Uterus (tissue), 4 donors: ENCODE measurements around the gene RPS6KA2. TPM values are rescaled to one million over a fixed set of nuclear protein-coding genes. Genes with fewer than 3 reads are reported as not detected.

Source experiments
- DNase-seq, 2 donors: peaks; one replicate each; pipeline ENCODE4 v3.0.0-alpha.2; 2019 to 2020
- H3K27ac ChIP-seq, 2 donors: fragments of 200-600 bp; sonication (generic); 1 replicate in 1 of 2; 2 replicates in 1 of 2; pipeline ENCODE4 v1.5.1; 2016 to 2018
- H3K27me3 ChIP-seq, 2 donors: fragments of 200-600 bp; sonication (generic); one replicate each; pipeline ENCODE4 v1.5.1; 2018 to 2019; ENCODE audit warnings: control low read depth in 1 of 2
- H3K36me3 ChIP-seq, 2 donors: fragments of 200-600 bp; sonication (generic); one replicate each; pipeline ENCODE4 v1.5.1; 2019; ENCODE audit warnings: control low read depth in 1 of 2
- H3K4me1 ChIP-seq, 2 donors: fragments of 200-600 bp; sonication (generic); one replicate each; pipeline ENCODE4 v1.5.1; 2018 to 2019; ENCODE audit warnings: control low read depth in 1 of 2
- H3K4me3 ChIP-seq, 2 donors: fragments of 200-600 bp; sonication (generic); 1 replicate in 1 of 2; 2 replicates in 1 of 2; pipeline ENCODE4 v1.5.1; 2018 to 2019; ENCODE audit warnings: mild to moderate bottlenecking in 1 of 2
- H3K9me3 ChIP-seq, 2 donors: fragments of 200-600 bp; sonication (generic); one replicate each; pipeline ENCODE4 v1.5.1; 2019; ENCODE audit warnings: control low read depth in 1 of 2
- CTCF ChIP-seq, 4 experiments: fragments of 200-600 bp in 2 of 4; fragments of 450-650 bp in 2 of 4; sonication (generic) in 2 of 4; IDR thresholded peaks; one replicate each; pipeline ENCODE4 v1.5.1; 2016 to 2019; ENCODE audit warnings: antibody characterized with exemption in 4 of 4, mild to moderate bottlenecking in 2 of 4, moderate library complexity in 1 of 4
- POLR2A ChIP-seq, 2 donors: fragments of 450-650 bp; IDR thresholded peaks; one replicate each; pipeline ENCODE4 v1.6.1; 2016; ENCODE audit warnings: antibody characterized with exemption in 2 of 2, mild to moderate bottlenecking in 1 of 2, moderate library complexity in 1 of 2
- intact Hi-C: fragments of 100-400 bp; cut with DNase I; formaldehyde crosslinking; loops from one replicate; pipeline ENCODE4 v1.15.1; 2023; ENCODE audit warnings: low total_unique reads
- total RNA-seq, 4 donors: library from RNA; depleted of rRNA in 3 of 4; stranded (reverse); fragments of >200 nt in 3 of 4; gene quantifications; one replicate each; pipeline versions ENCODE4 v1.1.0 to v1.2.4, GENCODE V29; 2014 to 2023
- donor health status: DM: yes; HTN: yes; CAD: no.

RPS6KA2 gene
- total RNA-seq, 4 donors from 2014 or later = 34.0 to 78.4 (median 55.8) TPM

- no peak for DNase-seq
- Histone ChIP-seq H3K9me3 (no peaks in the 10 kb centered on the region), H3K36me3 (no peaks in the 10 kb centered on the region), H3K4me1 (no peaks in the 10 kb centered on the region), H3K4me3 (no peak overlapping the region), H3K27ac (no peak overlapping the region), H3K27me3 (no peaks in the 10 kb centered on the region)
- TF ChIP-seq POLR2A (IDR thresholded peaks at IDR 0.05) (no peak), CTCF (IDR thresholded peaks at IDR 0.05) (no peak)
- intact Hi-C loops = no loop called here
Measured at GRCh38 chr6:166499350-166500163, 127.5 kb downstream of the RPS6KA2 start.

GRCh38 chr6:166498661-166499349 is 128.2 kb downstream of the RPS6KA2 start:
- no peaks in the 10 kb centered on the region for H3K4me1 ChIP-seq
- H3K27ac ChIP-seq = no peak overlapping the region
- intact Hi-C loops = no loop called here
- H3K9me3 ChIP-seq = no peaks in the 10 kb centered on the region
- no peak for DNase-seq
- no peaks in the 10 kb centered on the region for H3K27me3 ChIP-seq
- H3K36me3 ChIP-seq = no peaks in the 10 kb centered on the region
- H3K4me3 ChIP-seq = no peak overlapping the region
- TF ChIP-seq CTCF (IDR thresholded peaks at IDR 0.05) (no peak), POLR2A (IDR thresholded peaks at IDR 0.05) (no peak)

GRCh38 chr6:166498228-166498627 is 128.8 kb downstream of the RPS6KA2 start:
- intact Hi-C loops = no loop called here
- Histone ChIP-seq H3K27ac (no peak overlapping the region), H3K4me3 (no peak overlapping the region)

DNA sequence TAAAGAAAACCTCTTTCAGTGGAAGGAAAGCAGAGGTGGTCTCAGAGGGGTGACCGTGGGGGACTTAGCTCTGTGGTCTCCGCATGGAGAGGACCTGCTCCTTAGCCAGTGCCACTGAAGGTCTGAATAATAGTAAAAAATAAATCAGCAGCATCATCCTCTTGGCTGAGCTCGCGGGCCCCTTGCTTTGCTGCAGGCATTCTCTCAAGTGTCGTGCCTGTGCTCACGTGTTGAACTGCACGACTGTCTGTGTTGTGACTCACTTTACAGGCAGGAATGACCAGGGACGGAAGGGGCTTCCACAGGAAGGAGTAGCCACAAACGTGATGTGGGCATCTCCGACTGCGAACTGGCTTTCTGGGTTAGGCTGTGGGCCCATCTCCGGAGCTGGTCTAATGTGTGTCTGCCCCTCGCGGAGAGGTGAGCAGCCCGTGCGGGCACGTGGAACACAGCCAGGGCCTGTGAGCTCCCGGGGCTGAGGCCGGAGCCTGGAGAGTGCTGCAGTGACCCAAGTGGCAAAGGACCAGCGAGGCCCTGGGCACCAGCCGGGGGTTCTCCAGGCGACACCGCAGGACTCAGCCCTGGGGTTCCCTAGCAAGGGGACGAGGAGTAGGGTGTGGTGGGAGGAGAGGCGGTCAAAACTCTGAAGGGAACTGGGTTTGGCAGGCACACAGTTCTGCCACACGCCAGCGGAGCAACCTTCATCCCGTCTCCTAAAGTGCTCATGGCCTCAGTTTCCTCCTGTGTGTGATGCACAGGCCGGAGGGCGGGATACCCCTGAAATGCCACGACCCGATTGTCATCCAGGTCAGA is 129.8 kb downstream of the RPS6KA2 start:
- DNase-seq = no peak
- no peaks in the 10 kb centered on the region for H3K27me3 ChIP-seq

More at GRCh38 chr6:166498228-166498627, 128.8 kb downstream of the RPS6KA2 start:
- TF ChIP-seq CTCF (IDR thresholded peaks at IDR 0.05) = no peak
- no peak for TF ChIP-seq POLR2A (IDR thresholded peaks at IDR 0.05)
- no peak for DNase-seq
- Histone ChIP-seq H3K36me3 (no peaks in the 10 kb centered on the region), H3K9me3 (no peaks in the 10 kb centered on the region), H3K4me1 (no peaks in the 10 kb centered on the region), H3K27me3 (no peaks in the 10 kb centered on the region)

More for the DNA sequence above, 129.8 kb downstream of the RPS6KA2 start:
- no peaks in the 10 kb centered on the region for H3K36me3 ChIP-seq
- intact Hi-C loops = no loop called here
- H3K4me1 ChIP-seq = no peaks in the 10 kb centered on the region
- no peak overlapping the region for H3K4me3 ChIP-seq
- H3K27ac ChIP-seq = no peak overlapping the region
- no peak for TF ChIP-seq POLR2A (IDR thresholded peaks at IDR 0.05)
- no peak for TF ChIP-seq CTCF (IDR thresholded peaks at IDR 0.05)
- H3K9me3 ChIP-seq = no peaks in the 10 kb centered on the region
